Liver (tissue), 9 donors: ENCODE results near the gene UFD1. TPM values are rescaled to one million over a fixed set of nuclear protein-coding genes. Genes with fewer than 3 reads are reported as not detected.

ENCODE experiments used
- DNase-seq: peaks from one replicate; pipeline ENCODE4 v3.0.0-alpha.2; 2017; ENCODE audit warnings: low spot score
- H3K27ac ChIP-seq, 2 donors: one replicate each; pipeline ENCODE4 v1.7.0; 2013; ENCODE audit warnings: inconsistent platforms in 2 of 2, low read length in 2 of 2, control low read depth in 1 of 2, low read depth in 1 of 2, mild to moderate bottlenecking in 1 of 2
- H3K27me3 ChIP-seq, 4 donors: one replicate each; pipeline versions ENCODE4 v1.6.1 to v1.7.0; 2013; ENCODE audit warnings: low read length in 3 of 4, inconsistent platforms in 1 of 4, mild to moderate bottlenecking in 1 of 4, moderate library complexity in 1 of 4; ENCODE audit not compliant: control insufficient read depth in 4 of 4, insufficient read depth in 4 of 4
- H3K36me3 ChIP-seq, 4 donors: one replicate each; pipeline versions ENCODE4 v1.6.1 to v1.7.0; 2013; ENCODE audit warnings: low read length in 3 of 4, mild to moderate bottlenecking in 3 of 4, low read depth in 1 of 4, moderate library complexity in 1 of 4; ENCODE audit not compliant: control insufficient read depth in 4 of 4, insufficient read depth in 3 of 4
- H3K4me1 ChIP-seq, 4 donors: one replicate each; pipeline versions ENCODE4 v1.6.1 to v1.7.0; 2013; ENCODE audit warnings: low read length in 3 of 4, mild to moderate bottlenecking in 3 of 4, moderate library complexity in 1 of 4; ENCODE audit not compliant: control insufficient read depth in 4 of 4, insufficient read depth in 4 of 4
- H3K4me3 ChIP-seq, 3 donors: one replicate each; pipeline versions ENCODE4 v1.6.1 to v1.7.0; 2013; ENCODE audit warnings: low read length in 3 of 3, control low read depth in 1 of 3, low read depth in 1 of 3, mild to moderate bottlenecking in 1 of 3
- H3K9ac ChIP-seq, 2 donors: one replicate each; pipeline ENCODE4 v1.7.0; 2013; ENCODE audit warnings: low read length in 2 of 2, mild to moderate bottlenecking in 2 of 2, moderate library complexity in 2 of 2, control low read depth in 1 of 2, low read depth in 1 of 2
- H3K9me3 ChIP-seq, 4 donors: one replicate each; pipeline versions ENCODE4 v1.6.1 to v1.7.0; 2013; ENCODE audit warnings: low read length in 3 of 4; ENCODE audit not compliant: control insufficient read depth in 4 of 4
- ATF3 ChIP-seq: IDR thresholded peaks from 2 replicates; pipeline ENCODE4 v1.6.1; 2016; ENCODE audit warnings: antibody characterized with exemption
- EGR1 ChIP-seq, 2 donors: IDR thresholded peaks; 2 replicates each; pipeline ENCODE4 v1.6.1; 2016 to 2018; ENCODE audit warnings: antibody characterized with exemption in 2 of 2, low read depth in 2 of 2
- FOXA1 ChIP-seq: IDR thresholded peaks from 2 replicates; pipeline ENCODE4 v1.6.1; 2016; ENCODE audit warnings: antibody characterized with exemption
- FOXA2 ChIP-seq: IDR thresholded peaks from 2 replicates; pipeline ENCODE4 v1.6.1; 2016; ENCODE audit warnings: antibody characterized with exemption
- GABPA ChIP-seq, 2 donors: IDR thresholded peaks in 1 of 2; conservative IDR thresholded peaks in 1 of 2; 2 replicates each; pipeline ENCODE4 v1.6.1; 2016; ENCODE audit warnings: antibody characterized with exemption in 2 of 2, mild to moderate bottlenecking in 1 of 2, moderate library complexity in 1 of 2
- HNF4G ChIP-seq: IDR thresholded peaks from 2 replicates; pipeline ENCODE4 v1.6.1; 2016; ENCODE audit warnings: antibody characterized with exemption
- JUND ChIP-seq, 2 donors: IDR thresholded peaks; 2 replicates each; pipeline ENCODE4 v1.6.1; 2016; ENCODE audit warnings: antibody characterized with exemption in 2 of 2
- MAX ChIP-seq: IDR thresholded peaks from 2 replicates; pipeline ENCODE4 v1.6.1; 2016; ENCODE audit warnings: antibody characterized with exemption
- RAD21 ChIP-seq, 2 donors: IDR thresholded peaks; 2 replicates each; pipeline ENCODE4 v1.6.1; 2016; ENCODE audit warnings: antibody characterized with exemption in 2 of 2, mild to moderate bottlenecking in 2 of 2
- REST ChIP-seq: IDR thresholded peaks from 2 replicates; pipeline ENCODE4 v1.6.1; 2016; ENCODE audit warnings: antibody characterized with exemption, mild to moderate bottlenecking
- RXRA ChIP-seq, 2 donors: IDR thresholded peaks; 2 replicates each; pipeline ENCODE4 v1.6.1; 2017 to 2018; ENCODE audit warnings: antibody characterized with exemption in 2 of 2, mild to moderate bottlenecking in 1 of 2
- SP1 ChIP-seq: IDR thresholded peaks from 2 replicates; pipeline ENCODE4 v1.6.1; 2018; ENCODE audit warnings: antibody characterized with exemption, mild to moderate bottlenecking
- TAF1 ChIP-seq: conservative IDR thresholded peaks from 2 replicates; pipeline ENCODE4 v1.6.1; 2016; ENCODE audit warnings: antibody characterized with exemption, mild to moderate bottlenecking
- YY1 ChIP-seq: IDR thresholded peaks from 2 replicates; pipeline ENCODE4 v1.6.1; 2016; ENCODE audit warnings: antibody characterized with exemption, mild to moderate bottlenecking
- ZBTB33 ChIP-seq: IDR thresholded peaks from 2 replicates; pipeline ENCODE4 v1.6.1; 2016; ENCODE audit warnings: antibody characterized with exemption
- WGBS: extraction: QIAGEN DNeasy Blood & Tissue Kit; methylation state at CpG from one replicate; pipeline ENCODE4 v1.1.7; 2013; 5-methylcytosine and 5-hydroxymethylcytosine counted together
- polyA plus RNA-seq, 2 donors: library from polyadenylated mRNA; stranded (reverse) in 1 of 2; unstranded in 1 of 2; fragments of 200-250 nt in 1 of 2; fragments of >200 nt in 1 of 2; fragmentation: Nextera tagmentation in 1 of 2; extraction: Ambion mirVana in 1 of 2; gene quantifications; one replicate each; pipeline versions ENCODE4 v1.2.1 to v1.2.3, GENCODE V29; 2013 to 2015
- total RNA-seq, 2 donors: library from RNA; depleted of rRNA; stranded (reverse); fragments of >200 nt; gene quantifications; one replicate each; pipeline ENCODE4 v1.2.3, GENCODE V29; 2014
- donor health status: healthy.
- donor health status: healthy.
- donor health status: healthy.
- donor health status: healthy.
- donor health status: healthy.

The UFD1 gene
- total and polyA plus RNA-seq, 4 donors: 28.2 to 64.2 (median 54.6) TPM

GRCh38 chr22:19516378-19517170, 37.6 kb upstream of the UFD1 start:
- H3K9me3 ChIP-seq: no peaks in the 10 kb centered on the region
- no peaks in the 10 kb centered on the region for H3K4me1 ChIP-seq
- H3K9ac ChIP-seq: no peak overlapping the region
- DNase-seq: no peak
- no peaks in the 10 kb centered on the region for H3K27me3 ChIP-seq
- H3K27ac ChIP-seq: no peak overlapping the region
- H3K4me3 ChIP-seq: no peak overlapping the region
- WGBS: 92% methylated on average over 19 of the region's 19 CpGs
- H3K36me3 ChIP-seq: no peaks in the 10 kb centered on the region
- TF ChIP-seq YY1 (no peak), FOXA1 (no peak), SP1 (no peak), FOXA2 (no peak), MAX (no peak), REST (no peak), TAF1 (no peak), EGR1 (IDR thresholded peaks at IDR 0.05; ENCODE audit: low read depth in 2 of 2) (no peak), JUND (IDR thresholded peaks at IDR 0.05) (no peak), RAD21 (IDR thresholded peaks at IDR 0.05) (no peak)

GRCh38 chr22:19515654-19516377, 36.8 kb upstream of the UFD1 start:
- 97% methylated on average over 12 of the region's 12 CpGs for WGBS
- no peaks in the 10 kb centered on the region for H3K9me3 ChIP-seq
- no peak overlapping the region for H3K4me3 ChIP-seq
- no peaks in the 10 kb centered on the region for H3K4me1 ChIP-seq
- no peak overlapping the region for H3K27ac ChIP-seq
- TF ChIP-seq FOXA2 (no peak), TAF1 (no peak), JUND (IDR thresholded peaks at IDR 0.05) (no peak), GABPA (IDR thresholded peaks at IDR 0.05 in 1 of 2, conservative IDR thresholded peaks at IDR 0.05 in 1 of 2) (no peak), RXRA (IDR thresholded peaks at IDR 0.05) (no peak), ATF3 (no peak), FOXA1 (no peak), RAD21 (IDR thresholded peaks at IDR 0.05) (no peak), ZBTB33 (no peak), EGR1 (IDR thresholded peaks at IDR 0.05; ENCODE audit: low read depth in 2 of 2) (no peak), HNF4G (no peak), MAX (no peak)
- no peaks in the 10 kb centered on the region for H3K36me3 ChIP-seq
- no peak overlapping the region for H3K9ac ChIP-seq
- no peak for DNase-seq
- no peaks in the 10 kb centered on the region for H3K27me3 ChIP-seq
